Glutamatergic neuron (in vitro differentiated cells): ENCODE results near the gene TCFL5. TPM values are rescaled to one million over a fixed set of nuclear protein-coding genes. Genes with fewer than 3 reads are reported as not detected.

Experiments used
- DNase-seq: peaks from one replicate; pipeline ENCODE4 v3.0.0; 2022
- H3K27ac Mint-ChIP-seq: one replicate; pipeline ENCODE4 v1.8.0; 2020; ENCODE audit warnings: mild to moderate bottlenecking, mixed read lengths, inconsistent platforms; ENCODE audit not compliant: unreplicated experiment
- H3K27me3 Mint-ChIP-seq: one replicate; pipeline ENCODE4 v1.8.0; 2020; ENCODE audit warnings: mild to moderate bottlenecking, moderate library complexity, mixed read lengths, inconsistent platforms; ENCODE audit not compliant: unreplicated experiment
- H3K36me3 Mint-ChIP-seq: one replicate; pipeline ENCODE4 v1.8.0; 2020; ENCODE audit warnings: mild to moderate bottlenecking, mixed read lengths, inconsistent platforms; ENCODE audit not compliant: unreplicated experiment
- H3K4me1 Mint-ChIP-seq: one replicate; pipeline ENCODE4 v1.8.0; 2020; ENCODE audit warnings: mild to moderate bottlenecking, low read depth, mixed read lengths, inconsistent platforms; ENCODE audit not compliant: unreplicated experiment
- H3K4me3 Mint-ChIP-seq: one replicate; pipeline ENCODE4 v1.8.0; 2020; ENCODE audit warnings: mild to moderate bottlenecking, mixed read lengths, inconsistent platforms; ENCODE audit not compliant: unreplicated experiment
- H3K9me3 Mint-ChIP-seq: one replicate; pipeline ENCODE4 v1.8.0; 2020; ENCODE audit warnings: mild to moderate bottlenecking, moderate library complexity, mixed read lengths, inconsistent platforms; ENCODE audit not compliant: unreplicated experiment
- total RNA-seq: library from RNA; stranded (reverse); fragmentation: NEBNext Ultra II Directional; extraction: Animal tissue kit (Norgen Biotek cat#: 25700); gene quantifications from one replicate; pipeline ENCODE4 v1.2.1, GENCODE V29; 2021; ENCODE audit not compliant: unreplicated experiment
- TF ChIP-seq, protein P1 (sequence below): fragments of 200-600 bp; sonication (generic); IDR thresholded peaks from one replicate; pipeline ENCODE4 v1.5.0; 2021; ENCODE audit not compliant: partially characterized antibody, unreplicated experiment

Gene TCFL5
- total RNA-seq, 1 donor from 2014 or later: 12.6 TPM

DNA sequence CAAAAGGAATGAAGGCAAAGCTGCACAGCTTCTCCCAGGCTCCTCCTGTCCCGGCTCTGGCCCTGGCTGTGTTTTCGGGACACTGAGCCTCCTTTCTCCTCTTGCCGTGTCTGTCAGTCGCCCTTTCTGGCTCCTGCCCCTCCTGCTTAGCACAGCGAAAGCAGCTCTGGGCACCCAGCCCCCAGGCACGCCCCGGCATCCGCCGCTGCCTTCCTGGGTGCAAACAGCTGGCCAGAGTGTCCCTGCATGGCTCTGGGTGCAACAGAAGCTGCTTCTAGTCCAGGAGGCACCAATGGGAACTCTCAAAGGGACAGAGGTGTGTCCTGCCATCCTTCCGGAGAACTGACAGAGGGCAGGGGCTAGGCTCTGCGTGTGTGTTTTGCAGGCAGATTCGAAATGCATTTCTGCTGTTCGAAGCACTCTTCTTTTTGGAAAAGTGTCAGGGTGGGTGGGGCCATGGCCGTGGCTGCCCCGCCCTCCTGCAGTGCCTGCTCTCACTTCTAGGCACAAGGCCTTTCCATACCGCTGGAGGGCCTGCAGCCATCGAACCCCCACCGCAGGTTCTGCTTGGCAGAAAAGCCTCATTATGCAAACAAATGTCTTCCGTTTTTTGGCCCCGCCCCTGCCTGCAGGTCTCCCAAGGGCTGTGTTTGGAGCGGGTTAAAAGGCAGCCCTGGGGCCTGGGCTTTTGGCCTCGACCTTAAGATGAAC lies 29.3 kb downstream of the TCFL5 start:
- TF ChIP-seq, protein P1, sequence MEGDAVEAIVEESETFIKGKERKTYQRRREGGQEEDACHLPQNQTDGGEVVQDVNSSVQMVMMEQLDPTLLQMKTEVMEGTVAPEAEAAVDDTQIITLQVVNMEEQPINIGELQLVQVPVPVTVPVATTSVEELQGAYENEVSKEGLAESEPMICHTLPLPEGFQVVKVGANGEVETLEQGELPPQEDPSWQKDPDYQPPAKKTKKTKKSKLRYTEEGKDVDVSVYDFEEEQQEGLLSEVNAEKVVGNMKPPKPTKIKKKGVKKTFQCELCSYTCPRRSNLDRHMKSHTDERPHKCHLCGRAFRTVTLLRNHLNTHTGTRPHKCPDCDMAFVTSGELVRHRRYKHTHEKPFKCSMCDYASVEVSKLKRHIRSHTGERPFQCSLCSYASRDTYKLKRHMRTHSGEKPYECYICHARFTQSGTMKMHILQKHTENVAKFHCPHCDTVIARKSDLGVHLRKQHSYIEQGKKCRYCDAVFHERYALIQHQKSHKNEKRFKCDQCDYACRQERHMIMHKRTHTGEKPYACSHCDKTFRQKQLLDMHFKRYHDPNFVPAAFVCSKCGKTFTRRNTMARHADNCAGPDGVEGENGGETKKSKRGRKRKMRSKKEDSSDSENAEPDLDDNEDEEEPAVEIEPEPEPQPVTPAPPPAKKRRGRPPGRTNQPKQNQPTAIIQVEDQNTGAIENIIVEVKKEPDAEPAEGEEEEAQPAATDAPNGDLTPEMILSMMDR: no peak
- Mint-ChIP-seq H3K27ac (peak overlapping the region; percentile 78), H3K27me3 (peaks cover 4% of the 10 kb centered on the region), H3K4me1 (peaks cover 28% of the 10 kb centered on the region), H3K36me3 (no peaks in the 10 kb centered on the region), H3K4me3 (peak overlapping the region; percentile 7), H3K9me3 (no peaks in the 10 kb centered on the region)
- peak; percentile 50 for DNase-seq

DNA sequence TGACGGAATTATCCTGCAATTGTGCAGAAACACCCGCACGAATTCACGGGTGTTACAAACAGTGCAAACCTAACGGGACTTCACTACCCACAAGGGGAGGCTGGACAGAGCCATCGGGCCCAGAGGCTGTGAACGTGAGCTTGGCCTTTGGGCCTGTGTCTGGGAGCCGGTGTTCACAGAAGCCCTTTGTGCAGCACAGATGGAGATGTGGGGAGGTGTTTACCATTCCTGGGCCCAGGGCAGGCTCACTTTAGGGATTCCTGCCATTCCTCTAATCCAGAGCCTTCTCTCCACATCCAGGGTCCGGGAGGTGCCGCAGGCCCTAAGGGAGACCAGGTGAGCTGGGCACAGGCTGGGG lies 29.8 kb downstream of the TCFL5 start:
- peaks cover 4% of the 10 kb centered on the region for H3K27me3 Mint-ChIP-seq
- no peak for DNase-seq
- H3K27ac Mint-ChIP-seq: peak overlapping the region; percentile 78
- H3K4me3 Mint-ChIP-seq: peak overlapping the region; percentile 54
- H3K9me3 Mint-ChIP-seq: no peaks in the 10 kb centered on the region
- H3K36me3 Mint-ChIP-seq: no peaks in the 10 kb centered on the region
- peaks cover 28% of the 10 kb centered on the region for H3K4me1 Mint-ChIP-seq
- TF ChIP-seq, protein P1: no peak

DNA sequence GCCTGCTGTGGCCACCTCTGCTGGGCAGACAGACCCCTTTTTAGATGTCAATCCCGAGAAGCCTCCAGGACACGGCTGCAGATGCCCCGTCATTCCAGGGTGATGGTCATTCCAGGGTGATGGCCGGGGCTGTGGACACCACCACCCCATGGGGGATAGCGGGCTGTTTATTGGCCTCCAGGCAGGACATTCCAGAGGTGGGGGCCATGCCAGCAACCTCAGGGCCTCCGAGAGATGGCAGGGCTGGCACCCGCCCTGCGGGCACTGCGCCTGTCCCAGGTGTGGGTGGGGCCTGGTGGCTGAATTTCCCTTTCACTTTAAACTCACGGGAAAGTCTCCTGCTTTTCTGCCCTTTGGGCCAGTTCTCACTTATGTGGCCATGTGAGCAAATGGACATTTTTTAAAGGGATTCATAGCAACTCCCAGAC lies 30.2 kb downstream of the TCFL5 start:
- no peaks in the 10 kb centered on the region for H3K36me3 Mint-ChIP-seq
- TF ChIP-seq, protein P1: no peak
- H3K9me3 Mint-ChIP-seq: no peaks in the 10 kb centered on the region
- peaks cover 28% of the 10 kb centered on the region for H3K4me1 Mint-ChIP-seq
- H3K27me3 Mint-ChIP-seq: peaks cover 4% of the 10 kb centered on the region
- no peak for DNase-seq
- H3K4me3 Mint-ChIP-seq: peak overlapping the region; percentile 54
- peak overlapping the region; percentile 78 for H3K27ac Mint-ChIP-seq

DNA sequence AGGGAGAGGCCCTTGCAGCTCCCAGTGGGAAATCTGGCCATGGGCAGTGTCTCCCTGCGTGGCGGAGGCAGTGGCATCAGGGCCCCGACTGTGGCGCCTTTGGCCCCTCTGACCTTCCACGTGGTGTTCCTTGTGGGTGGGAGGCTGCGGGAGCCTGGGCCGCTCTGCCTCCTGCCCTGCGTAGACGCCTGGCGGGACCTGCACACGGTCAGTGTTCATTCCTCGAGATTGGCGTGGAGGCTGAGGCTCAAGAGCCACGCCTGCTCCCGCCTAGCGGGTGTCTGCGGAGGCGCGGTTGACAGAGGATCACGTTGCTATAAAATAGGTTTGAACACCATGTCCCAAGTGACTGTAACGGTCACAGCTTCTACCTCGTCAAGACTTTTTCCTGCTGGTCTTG lies 30.8 kb downstream of the TCFL5 start:
- peaks cover 4% of the 10 kb centered on the region for H3K27me3 Mint-ChIP-seq
- DNase-seq: peak; percentile 33
- H3K4me3 Mint-ChIP-seq: no peak overlapping the region
- no peaks in the 10 kb centered on the region for H3K36me3 Mint-ChIP-seq
- peaks cover 28% of the 10 kb centered on the region for H3K4me1 Mint-ChIP-seq
- H3K27ac Mint-ChIP-seq: peak overlapping the region; percentile 5
- no peaks in the 10 kb centered on the region for H3K9me3 Mint-ChIP-seq
- TF ChIP-seq, protein P1: no peak

DNA sequence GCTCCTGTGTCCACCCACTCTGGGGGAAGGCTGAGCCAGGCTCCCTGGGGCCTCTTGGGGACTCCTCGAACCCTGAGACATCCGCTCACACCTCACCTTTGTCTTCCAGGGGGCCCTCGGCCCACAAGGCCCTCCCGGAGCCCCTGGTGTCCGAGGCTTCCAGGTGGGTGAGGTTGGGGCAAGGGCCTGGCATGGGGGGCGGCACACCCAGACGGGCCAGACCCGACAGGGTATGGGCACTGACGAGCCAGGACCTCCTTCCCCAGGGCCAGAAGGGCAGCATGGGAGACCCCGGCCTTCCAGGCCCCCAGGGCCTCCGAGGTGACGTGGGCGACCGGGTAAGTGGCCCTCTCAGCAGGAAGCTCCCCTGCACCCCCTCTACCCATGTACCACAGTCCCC lies 31.4 kb downstream of the TCFL5 start:
- H3K4me1 Mint-ChIP-seq: peaks cover 23% of the 10 kb centered on the region
- DNase-seq: no peak
- H3K27ac Mint-ChIP-seq: no peak overlapping the region
- H3K9me3 Mint-ChIP-seq: no peaks in the 10 kb centered on the region
- H3K27me3 Mint-ChIP-seq: peaks cover 4% of the 10 kb centered on the region
- no peak overlapping the region for H3K4me3 Mint-ChIP-seq
- no peaks in the 10 kb centered on the region for H3K36me3 Mint-ChIP-seq
- TF ChIP-seq, protein P1: no peak
